ENCODE measurements around the gene TSHZ2. TPM values are rescaled to one million over a fixed set of nuclear protein-coding genes. Genes with fewer than 3 reads are reported as not detected.

Gene TSHZ2
- total RNA-seq, 1 experiment from 2014 or later, result 0.07 TPM

GRCh38 chr20:53296025-53296424 lies 323.9 kb downstream of the TSHZ2 start:
- Histone ChIP-seq H3K27me3 (ENCODE audit: insufficient read depth, low read length) (peaks cover 68% of the 10 kb centered on the region), H3K9me3 (ENCODE audit: control insufficient read depth in 1 of 2, insufficient read depth in 1 of 2, low read depth in 1 of 2, low read length in 2 of 2) (no peaks in the 10 kb centered on the region), H4K20me1 (ENCODE audit: insufficient read depth) (no peaks in the 10 kb centered on the region), H3K9ac (ENCODE audit: low read length) (no peak overlapping the region), H3K9me2 (ENCODE audit: insufficient read depth) (no peaks in the 10 kb centered on the region), H3K4me2 (ENCODE audit: low read length) (no peak overlapping the region), H2AFZ (ENCODE audit: low read depth, low read length, poor library complexity, severe bottlenecking) (no peak overlapping the region), H3K36me3 (ENCODE audit: control insufficient read depth in 1 of 2, insufficient read depth in 2 of 2, low read length in 2 of 2) (no peaks in the 10 kb centered on the region), H3K4me1 (ENCODE audit: control insufficient read depth in 1 of 2, insufficient read depth in 2 of 2, low read length in 2 of 2) (no peaks in the 10 kb centered on the region), H3K79me2 (ENCODE audit: insufficient read depth, low read length) (no peaks in the 10 kb centered on the region), H3K4me3 (replicated peaks in 1 of 2; ENCODE audit: low read depth in 1 of 2, low read length in 2 of 2) (no peak overlapping the region), H3K27ac (ENCODE audit: low read depth, low read length) (no peak overlapping the region)
- CTCF ChIA-PET, result no interaction called here
- intact Hi-C loops (cut with micrococcal nuclease), result no loop called here
- POLR2A ChIA-PET, result no interaction called here
- ATAC-seq, result no peak
- no peak for DNase-seq (ENCODE audit: low read depth, low spot score)
- TF ChIP-seq TCF7L2 (IDR thresholded peaks at IDR 0.05; ENCODE audit: borderline replicate concordance, extremely low read depth, insufficient read depth, insufficient read length), result no peak
- TF ChIP-seq SP1 (IDR thresholded peaks at IDR 0.05; ENCODE audit: low read depth), result no peak
- no peak for TF ChIP-seq YY1 (IDR thresholded peaks at IDR 0.05; ENCODE audit: extremely low read depth, insufficient replicate concordance, low read depth, low read length)
- no peak for TF ChIP-seq CEBPB (IDR thresholded peaks at IDR 0.05; ENCODE audit: low read depth)
- TF ChIP-seq RAD21 (IDR thresholded peaks at IDR 0.05; ENCODE audit: low read depth), result no peak
- TF ChIP-seq FOSL1 (IDR thresholded peaks at IDR 0.05; ENCODE audit: low read depth), result no peak
- TF ChIP-seq CTCF (IDR thresholded peaks at IDR 0.05 in 2 of 3, conservative IDR thresholded peaks at IDR 0.05 in 1 of 3; ENCODE audit: borderline replicate concordance in 1 of 3, insufficient read depth in 1 of 3, low read depth in 2 of 3, low read length in 2 of 3), result no peak
- no peak for TF ChIP-seq ZFX (IDR thresholded peaks at IDR 0.05)
- no peak for TF ChIP-seq POLR2A (IDR thresholded peaks at IDR 0.05; ENCODE audit: borderline replicate concordance, extremely low read depth, insufficient read depth, insufficient read length)
- no peak for TF ChIP-seq EGR1 (IDR thresholded peaks at IDR 0.05; ENCODE audit: low read depth)
- TF ChIP-seq ATF3 (IDR thresholded peaks at IDR 0.05), result no peak
- TF ChIP-seq, protein P1, sequence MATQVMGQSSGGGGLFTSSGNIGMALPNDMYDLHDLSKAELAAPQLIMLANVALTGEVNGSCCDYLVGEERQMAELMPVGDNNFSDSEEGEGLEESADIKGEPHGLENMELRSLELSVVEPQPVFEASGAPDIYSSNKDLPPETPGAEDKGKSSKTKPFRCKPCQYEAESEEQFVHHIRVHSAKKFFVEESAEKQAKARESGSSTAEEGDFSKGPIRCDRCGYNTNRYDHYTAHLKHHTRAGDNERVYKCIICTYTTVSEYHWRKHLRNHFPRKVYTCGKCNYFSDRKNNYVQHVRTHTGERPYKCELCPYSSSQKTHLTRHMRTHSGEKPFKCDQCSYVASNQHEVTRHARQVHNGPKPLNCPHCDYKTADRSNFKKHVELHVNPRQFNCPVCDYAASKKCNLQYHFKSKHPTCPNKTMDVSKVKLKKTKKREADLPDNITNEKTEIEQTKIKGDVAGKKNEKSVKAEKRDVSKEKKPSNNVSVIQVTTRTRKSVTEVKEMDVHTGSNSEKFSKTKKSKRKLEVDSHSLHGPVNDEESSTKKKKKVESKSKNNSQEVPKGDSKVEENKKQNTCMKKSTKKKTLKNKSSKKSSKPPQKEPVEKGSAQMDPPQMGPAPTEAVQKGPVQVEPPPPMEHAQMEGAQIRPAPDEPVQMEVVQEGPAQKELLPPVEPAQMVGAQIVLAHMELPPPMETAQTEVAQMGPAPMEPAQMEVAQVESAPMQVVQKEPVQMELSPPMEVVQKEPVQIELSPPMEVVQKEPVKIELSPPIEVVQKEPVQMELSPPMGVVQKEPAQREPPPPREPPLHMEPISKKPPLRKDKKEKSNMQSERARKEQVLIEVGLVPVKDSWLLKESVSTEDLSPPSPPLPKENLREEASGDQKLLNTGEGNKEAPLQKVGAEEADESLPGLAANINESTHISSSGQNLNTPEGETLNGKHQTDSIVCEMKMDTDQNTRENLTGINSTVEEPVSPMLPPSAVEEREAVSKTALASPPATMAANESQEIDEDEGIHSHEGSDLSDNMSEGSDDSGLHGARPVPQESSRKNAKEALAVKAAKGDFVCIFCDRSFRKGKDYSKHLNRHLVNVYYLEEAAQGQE (IDR thresholded peaks at IDR 0.05; ENCODE audit: low read depth), result no peak
- TF ChIP-seq ELF1 (IDR thresholded peaks at IDR 0.05; ENCODE audit: borderline replicate concordance, low read depth), result no peak
- TF ChIP-seq ZNF274 (IDR thresholded peaks at IDR 0.05; ENCODE audit: low read depth, low read length), result no peak
- TF ChIP-seq, protein P2, sequence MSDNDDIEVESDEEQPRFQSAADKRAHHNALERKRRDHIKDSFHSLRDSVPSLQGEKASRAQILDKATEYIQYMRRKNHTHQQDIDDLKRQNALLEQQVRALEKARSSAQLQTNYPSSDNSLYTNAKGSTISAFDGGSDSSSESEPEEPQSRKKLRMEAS (IDR thresholded peaks at IDR 0.05), result no peak
- no peak for TF ChIP-seq CBX3 (IDR thresholded peaks at IDR 0.05; ENCODE audit: low read depth)
- no peak for TF ChIP-seq POLR2AphosphoS5 (IDR thresholded peaks at IDR 0.05; ENCODE audit: low read depth, low read length)
- TF ChIP-seq, protein P3, sequence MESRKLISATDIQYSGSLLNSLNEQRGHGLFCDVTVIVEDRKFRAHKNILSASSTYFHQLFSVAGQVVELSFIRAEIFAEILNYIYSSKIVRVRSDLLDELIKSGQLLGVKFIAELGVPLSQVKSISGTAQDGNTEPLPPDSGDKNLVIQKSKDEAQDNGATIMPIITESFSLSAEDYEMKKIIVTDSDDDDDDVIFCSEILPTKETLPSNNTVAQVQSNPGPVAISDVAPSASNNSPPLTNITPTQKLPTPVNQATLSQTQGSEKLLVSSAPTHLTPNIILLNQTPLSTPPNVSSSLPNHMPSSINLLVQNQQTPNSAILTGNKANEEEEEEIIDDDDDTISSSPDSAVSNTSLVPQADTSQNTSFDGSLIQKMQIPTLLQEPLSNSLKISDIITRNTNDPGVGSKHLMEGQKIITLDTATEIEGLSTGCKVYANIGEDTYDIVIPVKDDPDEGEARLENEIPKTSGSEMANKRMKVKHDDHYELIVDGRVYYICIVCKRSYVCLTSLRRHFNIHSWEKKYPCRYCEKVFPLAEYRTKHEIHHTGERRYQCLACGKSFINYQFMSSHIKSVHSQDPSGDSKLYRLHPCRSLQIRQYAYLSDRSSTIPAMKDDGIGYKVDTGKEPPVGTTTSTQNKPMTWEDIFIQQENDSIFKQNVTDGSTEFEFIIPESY (IDR thresholded peaks at IDR 0.05; ENCODE audit: extremely low read depth, insufficient replicate concordance, low read length), result no peak
- RAD21 ChIA-PET (ENCODE audit: low non-redundant PET in 1 of 2, low total read pairs in 2 of 2, uncharacterized antibody in 2 of 2, unreplicated experiment in 2 of 2), result no interaction called here
- no TSS peak for BruUV-seq (replicated peaks)

Measured in HCT116 (cell line).